SU-DHL-6 (cell line): ENCODE results near the gene GRM5.

Experiments used
- H2AFZ ChIP-seq: fragments of 200-600 bp; sonication (generic); 2 replicates; pipeline ENCODE4 v1.6.1; 2014; ENCODE audit warnings: low read depth, mild to moderate bottlenecking, moderate library complexity, mixed read lengths, antibody characterized with exemption, low read length; ENCODE audit not compliant: severe bottlenecking
- H3F3A ChIP-seq: fragments of 200-600 bp; shearing (Covaris generic); 2 replicates; pipeline ENCODE4 v1.6.0; 2016; ENCODE audit warnings: antibody characterized with exemption, mild to moderate bottlenecking; ENCODE audit not compliant: insufficient read depth
- H3K27ac ChIP-seq: fragments of 200-600 bp; sonication (generic); 2 replicates; pipeline ENCODE4 v1.5.1; 2016; ENCODE audit warnings: low read depth, mild to moderate bottlenecking, low read length, moderate library complexity, mixed read lengths
- H3K27me3 ChIP-seq: fragments of 200-600 bp; sonication (generic), shearing (Covaris generic); 2 replicates; pipeline ENCODE4 v1.6.0; 2014; ENCODE audit warnings: mild to moderate bottlenecking, low read length
- H3K36me3 ChIP-seq: fragments of 200-600 bp; sonication (generic); 2 replicates; pipeline ENCODE4 v1.6.1; 2014; ENCODE audit warnings: mild to moderate bottlenecking, low read length, mixed read lengths
- H3K4me2 ChIP-seq: fragments of 300-600, 200-600 bp; shearing (Covaris generic), sonication (generic); 2 replicates; pipeline ENCODE4 v1.6.0; 2014; ENCODE audit warnings: low read length, low read depth, mild to moderate bottlenecking; ENCODE audit not compliant: poor library complexity, severe bottlenecking
- H3K4me3 ChIP-seq: fragments of 200-600 bp; sonication (generic); 2 replicates; pipeline ENCODE4 v1.5.1; 2014; ENCODE audit warnings: antibody characterized with exemption, low read length, mild to moderate bottlenecking, mixed read lengths; ENCODE audit not compliant: insufficient read depth, poor library complexity, severe bottlenecking
- H3K79me2 ChIP-seq: fragments of 200-600 bp; sonication (generic); 2 replicates; pipeline ENCODE4 v1.6.1; 2014; ENCODE audit warnings: mild to moderate bottlenecking, low read length, moderate library complexity; ENCODE audit not compliant: insufficient read depth
- H3K9ac ChIP-seq: fragments of 200-600 bp; sonication (generic); 2 replicates; pipeline ENCODE4 v1.7.0; 2014; ENCODE audit warnings: mild to moderate bottlenecking, low read length
- H3K9me2 ChIP-seq: fragments of 200-600 bp; sonication (generic); replicated peaks from 2 replicates; pipeline ENCODE4 v1.6.1; 2014; ENCODE audit warnings: low read length; ENCODE audit not compliant: insufficient read depth
- H3K9me3 ChIP-seq: fragments of 200-600 bp; sonication (generic); 2 replicates; pipeline ENCODE4 v1.6.1; 2014; ENCODE audit warnings: low read length, mixed read lengths; ENCODE audit not compliant: insufficient read depth
- H4K20me1 ChIP-seq: fragments of 200-600 bp; sonication (generic); 2 replicates; pipeline ENCODE4 v1.6.1; 2014; ENCODE audit warnings: low read depth, mild to moderate bottlenecking, antibody characterized with exemption, low read length, moderate library complexity, mixed read lengths
- EZH2phosphoT487 ChIP-seq: fragments of 200-600 bp; sonication (generic), shearing (Covaris generic); conservative IDR thresholded peaks from 2 replicates; pipeline ENCODE4 v1.6.1; 2018; ENCODE audit warnings: mild to moderate bottlenecking, antibody characterized with exemption, low read length, moderate library complexity, mixed read lengths
- TF ChIP-seq, protein P1 (sequence below): fragments of 200-600 bp; sonication (generic); IDR thresholded peaks from one replicate; pipeline ENCODE4 v1.5.1; 2017; ENCODE audit warnings: antibody characterized with exemption, mild to moderate bottlenecking, low read length, moderate library complexity; ENCODE audit not compliant: insufficient read depth, poor library complexity, severe bottlenecking

Gene GRM5

DNA sequence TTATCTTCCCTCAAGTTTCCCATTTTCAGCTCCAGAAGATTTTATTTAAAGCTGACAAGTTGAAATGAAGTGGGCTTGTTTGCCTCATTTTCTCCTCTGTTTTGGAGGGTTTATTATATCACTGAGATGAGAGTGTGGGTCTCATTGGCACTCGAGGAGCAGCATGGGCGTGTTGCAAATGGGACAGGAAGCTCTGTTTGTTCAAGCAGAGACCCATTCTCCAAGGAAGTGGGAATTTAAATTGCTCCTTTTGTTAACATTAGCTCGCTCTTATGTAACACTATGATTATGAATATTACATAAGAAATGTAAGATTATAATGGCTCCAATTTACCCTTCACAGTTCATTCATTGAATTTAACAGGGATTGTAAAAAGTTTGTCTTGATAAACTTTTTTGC lies 410.6 kb downstream of the GRM5 start:
- no peak overlapping the region for H3K9ac ChIP-seq
- no peak overlapping the region for H3K4me3 ChIP-seq
- peaks cover 3% of the 10 kb centered on the region; the same call in 1 of the 2 replicates for H3K27me3 ChIP-seq
- H4K20me1 ChIP-seq, result no peaks in the 10 kb centered on the region
- no peaks in the 10 kb centered on the region for H3K36me3 ChIP-seq
- no peaks in the 10 kb centered on the region for H3F3A ChIP-seq
- H2AFZ ChIP-seq, result no peak overlapping the region
- no peaks in the 10 kb centered on the region for H3K9me2 ChIP-seq
- no peak overlapping the region for H3K4me2 ChIP-seq
- no peaks in the 10 kb centered on the region for H3K9me3 ChIP-seq
- H3K79me2 ChIP-seq, result no peaks in the 10 kb centered on the region
- TF ChIP-seq EZH2phosphoT487, result no peak
- TF ChIP-seq, protein P1, sequence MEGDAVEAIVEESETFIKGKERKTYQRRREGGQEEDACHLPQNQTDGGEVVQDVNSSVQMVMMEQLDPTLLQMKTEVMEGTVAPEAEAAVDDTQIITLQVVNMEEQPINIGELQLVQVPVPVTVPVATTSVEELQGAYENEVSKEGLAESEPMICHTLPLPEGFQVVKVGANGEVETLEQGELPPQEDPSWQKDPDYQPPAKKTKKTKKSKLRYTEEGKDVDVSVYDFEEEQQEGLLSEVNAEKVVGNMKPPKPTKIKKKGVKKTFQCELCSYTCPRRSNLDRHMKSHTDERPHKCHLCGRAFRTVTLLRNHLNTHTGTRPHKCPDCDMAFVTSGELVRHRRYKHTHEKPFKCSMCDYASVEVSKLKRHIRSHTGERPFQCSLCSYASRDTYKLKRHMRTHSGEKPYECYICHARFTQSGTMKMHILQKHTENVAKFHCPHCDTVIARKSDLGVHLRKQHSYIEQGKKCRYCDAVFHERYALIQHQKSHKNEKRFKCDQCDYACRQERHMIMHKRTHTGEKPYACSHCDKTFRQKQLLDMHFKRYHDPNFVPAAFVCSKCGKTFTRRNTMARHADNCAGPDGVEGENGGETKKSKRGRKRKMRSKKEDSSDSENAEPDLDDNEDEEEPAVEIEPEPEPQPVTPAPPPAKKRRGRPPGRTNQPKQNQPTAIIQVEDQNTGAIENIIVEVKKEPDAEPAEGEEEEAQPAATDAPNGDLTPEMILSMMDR, result no peak
- no peak overlapping the region for H3K27ac ChIP-seq

DNA sequence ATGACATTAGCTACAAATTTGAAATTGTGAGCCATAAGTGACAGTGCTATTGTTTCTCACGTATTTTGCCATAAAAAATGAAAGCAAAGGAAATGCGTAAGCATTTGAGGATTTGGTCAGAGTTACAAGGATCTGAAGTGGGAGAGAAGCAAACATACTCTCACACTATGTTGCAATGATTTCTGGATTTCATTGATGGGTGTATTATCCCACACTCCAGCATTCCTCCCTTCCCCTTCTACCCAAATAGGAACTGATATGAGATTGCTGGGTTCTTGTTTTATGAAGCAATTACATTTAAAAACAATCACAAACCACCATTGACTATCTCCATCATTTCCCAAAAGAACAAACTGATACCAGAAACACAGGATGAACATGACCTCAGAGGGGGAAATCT lies 414.2 kb downstream of the GRM5 start:
- Histone ChIP-seq H4K20me1 (no peaks in the 10 kb centered on the region), H3K27ac (no peak overlapping the region), H3K9me3 (no peaks in the 10 kb centered on the region), H3K4me2 (no peak overlapping the region), H3K9ac (no peak overlapping the region), H3F3A (no peaks in the 10 kb centered on the region), H3K36me3 (no peaks in the 10 kb centered on the region), H3K79me2 (no peaks in the 10 kb centered on the region), H3K4me3 (no peak overlapping the region), H3K9me2 (no peaks in the 10 kb centered on the region), H3K27me3 (no peaks in the 10 kb centered on the region), H2AFZ (no peak overlapping the region)
- TF ChIP-seq EZH2phosphoT487, result no peak
- TF ChIP-seq, protein P1, result no peak

DNA sequence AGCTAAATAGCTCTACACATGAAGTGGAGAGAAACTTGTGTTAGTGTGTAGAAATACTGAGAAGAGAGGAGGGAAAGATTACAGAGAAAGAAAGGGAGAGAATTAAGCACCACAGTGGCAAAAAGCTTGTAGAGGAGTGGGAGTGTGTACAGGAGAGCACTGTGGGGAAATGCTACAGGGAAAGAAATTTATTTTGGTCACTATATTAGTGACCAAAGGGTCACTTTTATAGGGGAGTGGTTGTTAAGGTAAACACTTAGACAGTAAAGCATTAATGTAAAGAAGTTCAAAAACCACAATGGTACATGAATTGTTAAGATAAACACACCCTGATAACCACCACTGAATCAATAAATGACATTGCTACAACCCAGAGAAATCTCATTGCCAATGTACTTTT lies 421.1 kb downstream of the GRM5 start:
- no peak overlapping the region for H3K4me2 ChIP-seq
- no peak for TF ChIP-seq EZH2phosphoT487
- TF ChIP-seq, protein P1, result no peak
- H2AFZ ChIP-seq, result no peak overlapping the region

More for the DNA sequence above, 421.1 kb downstream of the GRM5 start:
- no peaks in the 10 kb centered on the region for H3K9me3 ChIP-seq
- H3F3A ChIP-seq, result no peaks in the 10 kb centered on the region
- no peaks in the 10 kb centered on the region for H4K20me1 ChIP-seq
- H3K4me3 ChIP-seq, result no peak overlapping the region
- no peaks in the 10 kb centered on the region for H3K79me2 ChIP-seq
- H3K36me3 ChIP-seq, result no peaks in the 10 kb centered on the region
- no peak overlapping the region for H3K27ac ChIP-seq
- no peak overlapping the region for H3K9ac ChIP-seq
- H3K27me3 ChIP-seq, result no peaks in the 10 kb centered on the region
- H3K9me2 ChIP-seq, result no peaks in the 10 kb centered on the region
